ENCODE measurements around the gene CD70. TPM values are rescaled to one million over a fixed set of nuclear protein-coding genes. Genes with fewer than 3 reads are reported as not detected.
A peak's percentile ranks its signal among the peaks of the same experiment; 100 is the strongest.

The CD70 gene
- total RNA-seq, 1 experiment from 2014 or later, result 45.4 TPM

- intact Hi-C loops (cut with micrococcal nuclease; ENCODE audit: unreplicated experiment), result no loop called here
- no peak for DNase-seq (ENCODE audit: low read depth, low spot score)
- Histone ChIP-seq H3K4me3 (ENCODE audit: low read depth in 2 of 2, low read length in 2 of 2) (peak overlapping the region in 1 of 2 experiments; percentile 39; a peak in 2 of 4 replicates), H3K4me1 (ENCODE audit: control insufficient read depth, insufficient read depth, low read length) (peaks cover 6% of the 10 kb centered on the region; the same call in 1 of the 2 replicates), H3K27ac (ENCODE audit: low read length) (peak overlapping the region; percentile 71), H3K9me3 (ENCODE audit: control insufficient read depth, insufficient read depth, low read depth, low read length) (no peaks in the 10 kb centered on the region), H3K27me3 (ENCODE audit: control insufficient read depth, insufficient read depth, low read length) (no peaks in the 10 kb centered on the region), H3K36me3 (ENCODE audit: control insufficient read depth, insufficient read depth, low read length) (no peaks in the 10 kb centered on the region)
- in situ Hi-C loops (cut with HindIII; ENCODE audit: low pct_unique_long_range_greater_than_20kb, low sequenced_read_pairs), result no loop called here
- ATAC-seq, result peak; percentile 15; the same call in 1 of the 2 replicates
- POLR2A ChIA-PET, result interaction anchor here (0.6 kb wide), 1 partner anchor 193 kb away, joined by 11 read pairs; no protein-coding TSS in a partner anchor
- CTCF ChIA-PET, result interaction anchor here (0.6 to 0.8 kb wide), 3 partner anchors 8 to 181 kb away, joined by 3 to 5 read pairs (median 3); no protein-coding TSS in a partner anchor
- BruUV-seq (replicated peaks), result no TSS peak
- TF ChIP-seq, protein P1, sequence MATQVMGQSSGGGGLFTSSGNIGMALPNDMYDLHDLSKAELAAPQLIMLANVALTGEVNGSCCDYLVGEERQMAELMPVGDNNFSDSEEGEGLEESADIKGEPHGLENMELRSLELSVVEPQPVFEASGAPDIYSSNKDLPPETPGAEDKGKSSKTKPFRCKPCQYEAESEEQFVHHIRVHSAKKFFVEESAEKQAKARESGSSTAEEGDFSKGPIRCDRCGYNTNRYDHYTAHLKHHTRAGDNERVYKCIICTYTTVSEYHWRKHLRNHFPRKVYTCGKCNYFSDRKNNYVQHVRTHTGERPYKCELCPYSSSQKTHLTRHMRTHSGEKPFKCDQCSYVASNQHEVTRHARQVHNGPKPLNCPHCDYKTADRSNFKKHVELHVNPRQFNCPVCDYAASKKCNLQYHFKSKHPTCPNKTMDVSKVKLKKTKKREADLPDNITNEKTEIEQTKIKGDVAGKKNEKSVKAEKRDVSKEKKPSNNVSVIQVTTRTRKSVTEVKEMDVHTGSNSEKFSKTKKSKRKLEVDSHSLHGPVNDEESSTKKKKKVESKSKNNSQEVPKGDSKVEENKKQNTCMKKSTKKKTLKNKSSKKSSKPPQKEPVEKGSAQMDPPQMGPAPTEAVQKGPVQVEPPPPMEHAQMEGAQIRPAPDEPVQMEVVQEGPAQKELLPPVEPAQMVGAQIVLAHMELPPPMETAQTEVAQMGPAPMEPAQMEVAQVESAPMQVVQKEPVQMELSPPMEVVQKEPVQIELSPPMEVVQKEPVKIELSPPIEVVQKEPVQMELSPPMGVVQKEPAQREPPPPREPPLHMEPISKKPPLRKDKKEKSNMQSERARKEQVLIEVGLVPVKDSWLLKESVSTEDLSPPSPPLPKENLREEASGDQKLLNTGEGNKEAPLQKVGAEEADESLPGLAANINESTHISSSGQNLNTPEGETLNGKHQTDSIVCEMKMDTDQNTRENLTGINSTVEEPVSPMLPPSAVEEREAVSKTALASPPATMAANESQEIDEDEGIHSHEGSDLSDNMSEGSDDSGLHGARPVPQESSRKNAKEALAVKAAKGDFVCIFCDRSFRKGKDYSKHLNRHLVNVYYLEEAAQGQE (IDR thresholded peaks at IDR 0.05; ENCODE audit: insufficient read depth in 1 of 2, low read depth in 2 of 2, low read length in 1 of 2), result no peak
- no peak for TF ChIP-seq SIN3A (IDR thresholded peaks at IDR 0.05; ENCODE audit: borderline replicate concordance, insufficient read depth, low read depth, low read length)
- no peak for TF ChIP-seq POLR2AphosphoS5 (IDR thresholded peaks at IDR 0.05; ENCODE audit: low read depth, low read length)
- TF ChIP-seq, protein P2, sequence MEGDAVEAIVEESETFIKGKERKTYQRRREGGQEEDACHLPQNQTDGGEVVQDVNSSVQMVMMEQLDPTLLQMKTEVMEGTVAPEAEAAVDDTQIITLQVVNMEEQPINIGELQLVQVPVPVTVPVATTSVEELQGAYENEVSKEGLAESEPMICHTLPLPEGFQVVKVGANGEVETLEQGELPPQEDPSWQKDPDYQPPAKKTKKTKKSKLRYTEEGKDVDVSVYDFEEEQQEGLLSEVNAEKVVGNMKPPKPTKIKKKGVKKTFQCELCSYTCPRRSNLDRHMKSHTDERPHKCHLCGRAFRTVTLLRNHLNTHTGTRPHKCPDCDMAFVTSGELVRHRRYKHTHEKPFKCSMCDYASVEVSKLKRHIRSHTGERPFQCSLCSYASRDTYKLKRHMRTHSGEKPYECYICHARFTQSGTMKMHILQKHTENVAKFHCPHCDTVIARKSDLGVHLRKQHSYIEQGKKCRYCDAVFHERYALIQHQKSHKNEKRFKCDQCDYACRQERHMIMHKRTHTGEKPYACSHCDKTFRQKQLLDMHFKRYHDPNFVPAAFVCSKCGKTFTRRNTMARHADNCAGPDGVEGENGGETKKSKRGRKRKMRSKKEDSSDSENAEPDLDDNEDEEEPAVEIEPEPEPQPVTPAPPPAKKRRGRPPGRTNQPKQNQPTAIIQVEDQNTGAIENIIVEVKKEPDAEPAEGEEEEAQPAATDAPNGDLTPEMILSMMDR (IDR thresholded peaks at IDR 0.05), result no peak
- TF ChIP-seq TCF7L2 (IDR thresholded peaks at IDR 0.05; ENCODE audit: low read depth, low read length), result no peak
Observed at GRCh38 chr19:6587093-6587820, 3.7 kb downstream of the CD70 start.

DNA sequence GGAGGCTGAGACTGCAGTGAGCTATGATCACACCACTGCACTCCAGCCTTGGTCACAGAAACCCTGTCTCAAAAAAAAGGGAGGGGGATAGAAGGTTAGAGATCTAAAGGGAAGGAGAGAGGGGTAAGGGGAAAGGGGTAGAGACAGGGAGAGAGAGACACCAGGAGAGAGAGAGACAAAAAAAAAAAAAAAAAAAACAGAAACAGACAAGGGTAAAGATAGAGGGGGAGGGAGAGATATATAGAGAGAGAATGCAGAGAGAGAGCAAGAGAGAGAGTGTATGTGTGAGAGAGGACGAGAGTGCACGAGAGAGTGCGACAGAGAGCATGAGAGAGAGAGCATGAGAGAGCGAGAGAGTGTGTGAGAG, 4.2 kb downstream of the CD70 start:
- H3K27me3 ChIP-seq (ENCODE audit: control insufficient read depth, insufficient read depth, low read length), result no peaks in the 10 kb centered on the region
- DNase-seq (ENCODE audit: low read depth, low spot score), result no peak

More for the DNA sequence above, 4.2 kb downstream of the CD70 start:
- in situ Hi-C loops (cut with HindIII; ENCODE audit: low pct_unique_long_range_greater_than_20kb, low sequenced_read_pairs), result no loop called here
- Histone ChIP-seq H3K27ac (ENCODE audit: low read length) (peak overlapping the region; percentile 71), H3K4me3 (ENCODE audit: low read depth in 2 of 2, low read length in 2 of 2) (peak overlapping the region in 1 of 2 experiments; percentile 39; a peak in 2 of 4 replicates), H3K9me3 (ENCODE audit: control insufficient read depth, insufficient read depth, low read depth, low read length) (no peaks in the 10 kb centered on the region), H3K36me3 (ENCODE audit: control insufficient read depth, insufficient read depth, low read length) (no peaks in the 10 kb centered on the region), H3K4me1 (ENCODE audit: control insufficient read depth, insufficient read depth, low read length) (peaks cover 6% of the 10 kb centered on the region; the same call in 1 of the 2 replicates)
- ATAC-seq, result no peak
- TF ChIP-seq, protein P1 (IDR thresholded peaks at IDR 0.05; ENCODE audit: insufficient read depth in 1 of 2, low read depth in 2 of 2, low read length in 1 of 2), result no peak
- TF ChIP-seq POLR2AphosphoS5 (IDR thresholded peaks at IDR 0.05; ENCODE audit: low read depth, low read length) (no peak), TCF7L2 (IDR thresholded peaks at IDR 0.05; ENCODE audit: low read depth, low read length) (no peak), SIN3A (IDR thresholded peaks at IDR 0.05; ENCODE audit: borderline replicate concordance, insufficient read depth, low read depth, low read length) (no peak)
- TF ChIP-seq, protein P2 (IDR thresholded peaks at IDR 0.05), result no peak
- CTCF ChIA-PET, result interaction anchor here (0.7 kb wide), 1 partner anchor 182 kb away, joined by 3 read pairs; no protein-coding TSS in a partner anchor
- intact Hi-C loops (cut with micrococcal nuclease; ENCODE audit: unreplicated experiment), result no loop called here
- POLR2A ChIA-PET, result no interaction called here
- BruUV-seq (replicated peaks), result no TSS peak

Measured in Panc1 (cell line).